Measurements from ENCODE around the gene FHAD1.

The FHAD1 gene

DNA sequence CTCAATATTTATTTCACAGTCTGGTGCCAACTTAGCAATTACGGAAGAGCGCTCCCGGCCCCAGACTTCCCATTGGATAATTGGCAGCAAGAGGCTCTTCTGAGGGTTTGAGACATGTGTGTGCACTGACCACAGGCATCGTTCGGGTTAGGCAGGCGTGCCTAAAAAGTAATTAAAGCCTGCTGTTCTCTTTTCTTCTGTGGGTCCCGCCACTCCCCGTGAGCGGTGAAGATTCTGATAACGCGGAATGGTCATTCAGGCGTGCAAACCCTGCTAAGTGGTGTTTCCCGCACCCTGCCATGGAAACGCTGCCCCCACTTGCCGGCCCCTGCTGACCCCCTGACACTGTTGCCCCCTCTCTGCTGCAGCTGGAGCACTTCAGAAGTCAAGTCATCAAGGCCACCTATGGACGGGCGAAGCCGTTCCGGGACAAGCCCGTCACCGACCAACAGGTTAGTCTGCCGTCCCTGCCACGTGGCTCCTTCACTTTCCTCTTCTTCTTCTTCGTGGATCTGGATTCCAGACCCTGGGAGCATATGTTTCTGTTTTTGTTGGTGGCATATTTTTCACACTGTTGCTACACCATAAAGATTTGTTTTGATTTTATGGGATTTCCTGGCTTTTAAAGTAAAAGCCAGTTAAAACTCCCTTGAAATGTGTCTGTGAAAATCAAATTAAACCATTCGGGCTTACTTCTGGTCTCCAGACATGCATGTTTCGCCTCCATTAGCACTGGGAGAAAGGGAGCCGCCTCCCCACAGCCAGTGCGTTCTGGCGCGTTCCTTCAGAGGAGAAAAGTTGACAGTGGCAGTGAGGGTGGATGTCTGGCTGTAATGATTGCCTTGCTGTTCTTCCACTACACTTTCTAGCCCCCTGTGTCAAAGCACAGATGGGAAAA, 79.9 kb downstream of the FHAD1 start:
- no peak for DNase-seq (ENCODE audit: low read depth)

- no peak for DNase-seq (ENCODE audit: low read depth)
Observed at GRCh38 chr1:15328351-15329103, 81.5 kb downstream of the FHAD1 start.

DNA sequence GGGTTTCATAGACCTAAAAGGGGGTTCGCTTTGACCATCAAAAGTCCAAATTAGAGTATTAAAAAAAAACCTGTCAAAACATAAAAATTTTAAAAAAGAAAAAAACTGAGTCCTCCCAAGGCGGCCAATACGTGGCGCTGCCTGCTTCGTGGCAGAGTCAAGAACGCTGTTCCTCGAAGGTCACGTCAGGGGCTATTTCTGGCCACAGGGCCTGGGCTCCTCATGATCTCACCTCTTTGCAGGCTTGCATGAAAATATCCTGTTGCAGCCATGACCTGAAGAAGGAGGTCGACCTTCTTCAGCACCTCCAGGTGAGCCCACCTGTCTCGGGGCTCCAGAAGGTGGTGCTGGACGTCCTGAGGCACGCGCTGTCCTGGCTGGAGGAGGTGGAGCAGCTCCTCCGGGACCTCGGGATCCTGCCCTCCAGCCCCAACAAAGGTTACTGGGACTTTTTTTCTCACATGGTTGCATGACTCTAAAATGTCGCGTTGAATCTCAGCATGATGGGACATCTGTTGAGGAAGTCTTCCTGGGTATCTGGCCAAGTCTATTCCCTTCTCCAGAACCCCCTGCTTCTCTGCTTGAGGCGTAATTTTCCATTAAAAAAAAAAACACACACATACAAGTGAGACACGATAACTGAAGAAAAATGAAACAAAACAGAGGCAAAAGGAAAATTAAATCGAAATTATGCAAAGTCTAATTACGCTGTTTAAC, 82.2 kb downstream of the FHAD1 start:
- DNase-seq (ENCODE audit: low read depth): no peak

DNA sequence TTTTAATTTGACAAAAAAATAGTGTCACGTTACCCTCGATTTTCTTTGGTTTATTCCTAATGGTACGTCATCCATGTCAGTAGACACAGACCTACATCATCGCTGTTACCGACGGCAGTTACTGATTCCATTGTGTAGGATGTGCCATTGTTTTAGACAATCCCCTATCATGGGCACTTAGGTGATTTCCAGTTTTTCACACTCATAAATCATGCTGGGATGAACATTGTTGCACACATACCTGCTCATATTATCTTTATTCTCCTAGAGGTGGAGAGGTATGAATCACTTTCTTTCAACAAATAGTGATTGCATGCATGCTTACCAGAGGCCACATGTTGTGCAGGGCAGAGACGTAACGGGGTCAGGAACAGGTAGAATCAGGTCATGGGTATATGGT, 83.0 kb downstream of the FHAD1 start:
- no peak for DNase-seq (ENCODE audit: low read depth)

- no peak for DNase-seq (ENCODE audit: low read depth)
Observed at GRCh38 chr1:15331180-15331579, 84.2 kb downstream of the FHAD1 start.

- DNase-seq (ENCODE audit: low read depth): no peak
Observed at GRCh38 chr1:15331734-15332133, 84.7 kb downstream of the FHAD1 start.

- DNase-seq (ENCODE audit: low read depth): no peak
Observed at GRCh38 chr1:15332525-15332924, 85.5 kb downstream of the FHAD1 start.

DNA sequence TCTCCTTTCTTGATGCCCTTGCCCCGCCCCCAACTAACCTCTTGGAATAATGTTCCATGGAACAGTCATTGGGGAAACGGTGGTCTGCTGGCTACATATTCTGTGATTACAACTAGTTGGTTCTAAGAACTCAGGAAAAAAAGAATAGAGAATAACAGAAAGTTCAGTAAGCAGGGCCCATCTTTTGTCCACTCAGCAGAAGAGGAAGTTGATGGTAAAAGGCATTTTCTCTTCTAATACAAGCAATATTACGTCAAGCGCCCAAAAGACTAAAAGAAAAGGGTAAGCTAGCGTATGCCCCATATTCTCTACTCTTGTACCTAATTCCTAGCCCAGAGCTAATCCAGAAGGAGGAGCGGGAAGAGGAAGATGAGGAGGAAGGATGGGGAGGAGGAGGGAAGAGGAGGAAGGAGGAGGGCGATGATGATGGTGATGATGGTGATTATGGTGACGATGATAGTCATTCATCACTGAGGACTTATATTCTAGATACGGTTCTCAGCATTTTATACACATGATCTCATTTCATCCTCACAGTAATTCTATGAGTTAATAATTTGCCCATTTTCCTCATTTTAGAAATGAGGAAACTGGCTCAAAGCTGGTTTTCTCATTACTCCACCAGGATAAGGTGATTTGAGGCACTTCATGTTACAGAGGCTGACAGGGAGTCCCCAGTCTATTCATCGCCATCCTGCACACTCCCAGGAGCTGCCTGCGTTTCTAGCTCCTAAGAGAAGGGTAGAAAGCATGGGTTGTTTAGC, 86.1 kb downstream of the FHAD1 start:
- DNase-seq (ENCODE audit: low read depth): no peak

GRCh38 chr1:15334995-15335394, 88.0 kb downstream of the FHAD1 start:
- DNase-seq (ENCODE audit: low read depth): no peak

DNA sequence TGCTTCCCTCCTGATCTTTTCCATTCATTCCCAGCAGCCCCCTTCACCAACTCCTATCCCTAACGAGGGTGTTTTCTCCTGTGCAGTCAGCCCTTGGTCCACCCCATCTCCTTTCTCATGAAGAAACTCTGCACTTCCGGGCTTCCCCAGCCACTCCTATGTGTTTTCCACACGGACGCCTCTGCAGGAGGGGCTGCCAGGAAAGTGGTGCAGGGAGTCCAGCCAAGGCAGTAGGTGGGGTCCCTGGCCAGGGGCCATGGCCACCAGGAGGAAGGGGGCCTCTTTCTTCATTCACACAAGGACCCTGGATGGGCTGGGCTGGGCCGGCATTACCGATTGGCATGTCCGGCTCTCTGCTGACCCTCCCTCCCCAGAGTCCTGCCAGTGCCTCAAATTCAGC, 89.8 kb downstream of the FHAD1 start:
- no peak for DNase-seq (ENCODE audit: low read depth)

DNA sequence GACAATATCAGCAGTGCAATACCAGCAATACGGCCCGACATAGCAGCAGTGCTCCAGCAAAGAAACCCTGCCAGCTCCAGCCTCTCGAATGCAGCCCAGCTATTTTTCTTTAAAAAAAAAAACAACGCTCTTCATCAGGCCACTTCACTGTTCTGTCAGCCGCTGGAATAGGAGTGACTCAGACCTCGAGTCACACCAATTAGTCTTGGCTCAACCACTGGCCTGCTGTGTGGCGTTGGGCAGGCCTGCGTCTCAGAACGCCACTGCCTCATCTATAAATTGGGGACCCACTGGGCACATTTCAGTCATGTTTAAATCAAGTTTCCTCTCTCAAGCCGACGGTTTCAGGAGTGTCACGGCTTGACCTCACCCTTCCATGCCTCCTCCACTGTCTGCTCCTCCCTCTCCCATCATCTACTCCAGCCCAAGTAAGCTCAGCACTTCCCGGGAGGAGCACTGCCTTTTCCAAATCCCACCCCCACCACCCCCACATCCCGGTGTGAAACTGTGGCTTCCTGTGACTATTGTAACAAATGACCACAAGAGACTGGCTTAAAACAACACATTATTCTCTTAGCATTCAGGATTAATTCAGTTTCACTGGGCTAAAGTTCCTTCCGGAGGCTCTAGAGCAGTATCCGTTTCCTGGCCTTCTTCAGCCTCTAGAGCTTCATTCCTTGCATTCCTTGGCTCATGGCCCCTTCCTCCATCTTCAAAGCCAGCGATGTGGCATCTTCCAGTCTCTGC, 90.8 kb downstream of the FHAD1 start:
- no peak for DNase-seq (ENCODE audit: low read depth)

- no peak for DNase-seq (ENCODE audit: low read depth)
Observed at GRCh38 chr1:15339570-15339969, 92.5 kb downstream of the FHAD1 start.

DNA sequence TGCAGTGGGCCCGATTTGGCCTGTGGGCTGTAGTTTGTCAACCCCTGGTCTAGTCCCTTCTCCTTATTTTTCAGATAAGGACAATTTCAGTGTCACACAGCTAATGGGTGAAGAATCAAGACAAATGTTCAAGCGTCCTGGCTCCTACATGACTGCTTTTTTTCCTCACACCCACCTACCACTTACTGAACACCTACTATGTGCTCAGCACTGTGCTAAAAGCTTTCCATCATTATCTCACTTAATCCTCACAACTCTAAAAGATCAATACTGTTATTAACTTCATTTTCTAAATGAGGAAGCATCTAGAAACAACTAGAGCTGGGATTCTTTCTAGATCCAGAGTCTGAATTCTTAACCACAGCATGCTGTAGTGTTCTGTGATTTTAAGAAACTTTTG, 94.2 kb downstream of the FHAD1 start:
- no peak for DNase-seq (ENCODE audit: low read depth)

GRCh38 chr1:15341634-15342407, 94.8 kb downstream of the FHAD1 start:
- no peak for DNase-seq (ENCODE audit: low read depth)

- DNase-seq (ENCODE audit: low read depth): no peak
Observed at GRCh38 chr1:15342408-15342967, 95.5 kb downstream of the FHAD1 start.

DNA sequence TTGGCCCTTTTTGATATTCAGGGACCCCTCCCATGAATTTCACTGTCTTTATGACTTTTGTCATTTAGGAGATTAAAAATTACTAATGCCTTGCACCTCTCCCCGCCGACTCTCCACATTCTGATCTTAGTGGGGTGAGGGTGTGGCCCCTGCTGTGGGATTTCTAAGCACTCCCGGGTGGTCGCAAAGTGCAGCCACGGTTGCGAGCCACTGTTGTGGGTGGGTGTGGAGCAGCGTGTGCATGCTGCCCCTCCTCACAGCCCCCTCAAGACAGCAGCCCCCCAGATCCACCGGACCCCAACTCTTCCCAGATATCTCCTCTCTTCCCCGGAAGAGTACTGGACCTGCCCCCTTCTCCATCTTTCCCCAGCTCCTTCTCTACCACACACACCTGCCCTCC, 96.1 kb downstream of the FHAD1 start:
- no peak for DNase-seq (ENCODE audit: low read depth)

GRCh38 chr1:15343729-15344128, 96.7 kb downstream of the FHAD1 start:
- DNase-seq (ENCODE audit: low read depth): no peak

- no peak for DNase-seq (ENCODE audit: low read depth)
Observed at GRCh38 chr1:15344380-15344779, 97.4 kb downstream of the FHAD1 start.

GRCh38 chr1:15344800-15345704, 98.0 kb downstream of the FHAD1 start:
- no peak for DNase-seq (ENCODE audit: low read depth)
